Measurements from ENCODE around the gene SCAF1.
A peak's percentile ranks its signal among the peaks of the same experiment; 100 is the strongest.

The SCAF1 gene

DNA sequence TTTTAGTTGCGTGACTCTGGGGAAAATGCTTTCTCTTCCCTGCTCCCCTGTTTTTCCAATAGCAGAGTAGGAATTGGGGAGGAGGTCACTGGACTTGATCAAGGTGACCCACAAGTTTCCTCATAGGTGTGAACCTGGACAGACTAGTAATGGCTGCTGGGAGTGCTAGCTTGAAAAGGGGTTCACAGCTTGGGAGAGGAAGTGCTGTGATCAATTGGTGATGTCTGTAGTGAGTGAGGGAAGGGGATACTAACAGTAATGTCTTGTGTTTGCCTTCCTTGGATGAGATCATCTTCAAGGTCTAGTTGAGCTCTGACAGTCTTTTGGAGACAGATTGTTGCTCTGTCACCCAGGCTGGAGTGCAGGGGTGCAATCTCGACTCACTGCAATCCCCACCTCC, 25.5 kb downstream of the SCAF1 start:
- Histone ChIP-seq H3K9ac (no peak overlapping the region), H3K9me3 (ENCODE audit: control insufficient read depth, low read length) (no peaks in the 10 kb centered on the region), H3K27me3 (ENCODE audit: control insufficient read depth, insufficient read depth, low read length) (no peaks in the 10 kb centered on the region), H3K27ac (no peak overlapping the region), H3K79me2 (no peaks in the 10 kb centered on the region), H3K4me3 (ENCODE audit: low read depth, low read length) (no peak overlapping the region), H3K4me2 (ENCODE audit: low read length) (no peak overlapping the region), H3K4me1 (peaks cover 4% of the 10 kb centered on the region), H2AFZ (no peak overlapping the region), H3K36me3 (ENCODE audit: control insufficient read depth, insufficient read depth, low read length) (no peaks in the 10 kb centered on the region)
- no peak for TF ChIP-seq CTCF (IDR thresholded peaks at IDR 0.05)

- Histone ChIP-seq H3K79me2 (no peaks in the 10 kb centered on the region), H2AFZ (no peak overlapping the region), H3K36me3 (ENCODE audit: control insufficient read depth, insufficient read depth, low read length) (no peaks in the 10 kb centered on the region), H3K4me3 (ENCODE audit: low read depth, low read length) (no peak overlapping the region), H3K27ac (no peak overlapping the region), H3K27me3 (ENCODE audit: control insufficient read depth, insufficient read depth, low read length) (no peaks in the 10 kb centered on the region), H3K4me2 (ENCODE audit: low read length) (no peak overlapping the region), H3K9ac (no peak overlapping the region), H3K9me3 (ENCODE audit: control insufficient read depth, low read length) (no peaks in the 10 kb centered on the region), H3K4me1 (peaks cover 4% of the 10 kb centered on the region)
- no peak for TF ChIP-seq CTCF (IDR thresholded peaks at IDR 0.05)
Measured at GRCh38 chr19:49669516-49669915, 27.5 kb downstream of the SCAF1 start.

DNA sequence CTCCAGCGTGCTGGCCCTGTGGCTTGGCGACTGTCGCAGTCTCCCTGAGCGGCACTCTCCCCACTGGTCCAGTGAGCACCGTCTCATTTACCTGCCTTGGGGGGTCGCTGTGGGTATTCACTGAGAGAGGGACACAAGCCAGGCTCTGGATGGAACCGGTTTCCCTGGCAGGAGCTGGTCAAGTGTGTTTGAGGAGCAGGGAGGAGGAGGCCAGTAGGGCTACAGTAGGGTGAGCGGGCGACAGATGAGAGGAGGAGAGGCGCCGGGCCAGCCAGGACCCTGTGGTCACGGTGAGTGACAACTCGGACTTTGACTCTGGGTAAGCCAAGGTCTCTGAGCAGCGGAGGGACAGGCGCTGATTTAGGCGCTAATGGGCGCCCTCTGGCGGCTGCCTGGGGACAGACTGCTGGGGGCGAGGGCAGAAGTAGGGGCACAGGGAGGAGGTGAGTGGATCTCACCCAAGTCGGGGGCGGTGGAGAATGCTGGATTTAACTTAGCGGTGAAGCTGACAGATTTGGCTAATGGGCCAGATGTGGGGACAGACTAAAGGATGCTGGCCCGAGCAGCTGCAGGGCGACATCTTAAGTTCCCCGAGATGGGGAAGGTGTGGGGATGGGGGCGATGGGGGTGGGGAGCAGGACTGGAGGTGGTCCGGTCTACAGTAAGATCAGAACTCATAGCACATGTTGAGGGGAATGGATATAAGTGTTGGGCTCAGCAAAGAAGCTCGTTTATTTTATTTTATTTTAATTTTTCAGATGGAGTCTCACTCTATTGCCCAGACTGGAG, 30.3 kb downstream of the SCAF1 start:
- no peak overlapping the region for H3K27ac ChIP-seq

DNA sequence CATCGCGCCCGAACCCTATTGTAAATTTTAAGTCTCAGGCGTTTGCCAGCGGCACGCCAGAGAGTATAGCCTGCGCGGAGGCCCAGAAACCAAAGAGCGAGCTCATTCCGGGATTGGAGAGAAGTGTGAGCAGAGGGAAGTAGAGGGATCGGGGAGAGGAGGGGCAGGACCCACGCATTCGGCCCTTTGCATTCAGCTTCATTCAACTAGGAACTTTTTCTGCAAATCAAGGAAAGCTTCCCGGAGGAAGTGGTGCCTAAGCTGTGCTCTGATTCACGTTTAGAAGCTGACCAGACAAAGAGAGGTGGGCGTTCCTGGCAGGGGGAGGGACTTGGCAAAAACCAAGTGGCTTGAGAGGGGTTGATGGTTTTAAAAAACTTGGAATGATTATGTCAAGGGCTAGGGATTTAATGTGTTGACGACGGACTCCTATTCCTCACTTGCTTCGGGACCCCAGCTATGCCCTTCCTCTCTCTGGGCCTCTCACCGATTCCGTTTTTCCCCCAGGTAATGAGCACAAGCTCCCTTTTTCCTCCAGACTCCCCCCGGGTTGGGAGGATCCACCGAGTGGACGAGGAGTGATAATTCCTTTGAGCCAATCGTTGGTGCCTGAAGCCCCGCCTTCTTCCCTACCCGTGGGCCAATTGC, 34.3 kb downstream of the SCAF1 start:
- Histone ChIP-seq H2AFZ (peak overlapping the region; percentile 76), H3K79me2 (peaks cover 12% of the 10 kb centered on the region), H3K27ac (peak overlapping the region; percentile 89), H3K27me3 (ENCODE audit: control insufficient read depth, insufficient read depth, low read length) (no peaks in the 10 kb centered on the region), H3K36me3 (ENCODE audit: control insufficient read depth, insufficient read depth, low read length) (no peaks in the 10 kb centered on the region), H3K4me2 (ENCODE audit: low read length) (peak overlapping the region; percentile 58), H3K4me3 (ENCODE audit: low read depth, low read length) (peak overlapping the region; percentile 81), H3K4me1 (peaks cover 22% of the 10 kb centered on the region), H3K9ac (no peak overlapping the region), H3K9me3 (ENCODE audit: control insufficient read depth, low read length) (no peaks in the 10 kb centered on the region)
- TF ChIP-seq CTCF (IDR thresholded peaks at IDR 0.05) = no peak

More for the DNA sequence above, 30.3 kb downstream of the SCAF1 start:
- H3K9ac ChIP-seq = no peak overlapping the region
- H3K27me3 ChIP-seq (ENCODE audit: control insufficient read depth, insufficient read depth, low read length) = no peaks in the 10 kb centered on the region
- H2AFZ ChIP-seq = peak overlapping the region; percentile 68
- H3K4me1 ChIP-seq = peaks cover 4% of the 10 kb centered on the region
- H3K36me3 ChIP-seq (ENCODE audit: control insufficient read depth, insufficient read depth, low read length) = no peaks in the 10 kb centered on the region
- H3K4me2 ChIP-seq (ENCODE audit: low read length) = peak overlapping the region; percentile 77
- H3K9me3 ChIP-seq (ENCODE audit: control insufficient read depth, low read length) = no peaks in the 10 kb centered on the region
- peak; percentile 86 for TF ChIP-seq CTCF (IDR thresholded peaks at IDR 0.05)
- H3K4me3 ChIP-seq (ENCODE audit: low read depth, low read length) = peak overlapping the region; percentile 39
- H3K79me2 ChIP-seq = no peaks in the 10 kb centered on the region

All from parathyroid adenoma (tissue), 2 donors.